IMR-90 (cell line): ENCODE data around the gene FBXL7. TPM values are rescaled to one million over a fixed set of nuclear protein-coding genes. Genes with fewer than 3 reads are reported as not detected.

Experiments used
- ATAC-seq: fragments of 200-7000 bp; cut with Tn5 transposase; 2 replicates; pipeline ENCODE4 v1.9.1; 2020; ENCODE audit warnings: low read depth, mild to moderate bottlenecking, moderate library complexity
- BruUV-seq: library from RNA; stranded (reverse); fragments of 400-500 nt; replicated peaks from 2 replicates; lab custom pipeline; 2021; lab: Mats Ljungman, UMichigan
- CTCF ChIA-PET: fragments of 300-600 bp; formaldehyde crosslinking; extraction: SDS; loops from one replicate; lab custom pipeline; 2021; ENCODE audit warnings: antibody characterized with exemption; lab: Yijun Ruan, JAX
- POLR2A ChIA-PET: fragments of 300-600 bp; sonication (Branson Sonifier 250); formaldehyde crosslinking; loops from one replicate; lab custom pipeline; 2022; ENCODE audit warnings: antibody characterized with exemption; ENCODE audit not compliant: unreplicated experiment; lab: Charles Lee
- DNase-seq: peaks from one replicate; pipeline ENCODE4 v3.0.0; 2013
- H2AFZ ChIP-seq: replicated peaks from 2 replicates; pipeline ENCODE3; 2013; ENCODE audit warnings: low read length, mild to moderate bottlenecking; ENCODE audit not compliant: poor library complexity
- H2AK5ac ChIP-seq: 2 replicates; pipeline ENCODE4 v1.6.1; 2013; ENCODE audit warnings: low read depth, low read length, inconsistent platforms
- H2AK9ac ChIP-seq: replicated peaks from 2 replicates; pipeline ENCODE3; 2013; ENCODE audit warnings: mild to moderate bottlenecking, low read depth, low read length, moderate library complexity; ENCODE audit not compliant: poor library complexity
- H2BK120ac ChIP-seq: 2 replicates; pipeline ENCODE4 v1.6.1; 2013; ENCODE audit warnings: low read depth, low read length, inconsistent platforms
- H2BK15ac ChIP-seq: 3 replicates; pipeline ENCODE4 v1.6.1; 2013; ENCODE audit warnings: low read depth, low read length, inconsistent platforms
- H2BK20ac ChIP-seq: 2 replicates; pipeline ENCODE4 v1.6.1; 2013; ENCODE audit warnings: low read depth, mild to moderate bottlenecking, inconsistent platforms, low read length, moderate library complexity
- H2BK5ac ChIP-seq: 2 replicates; pipeline ENCODE4 v1.6.1; 2013; ENCODE audit warnings: mild to moderate bottlenecking, low read depth, low read length, inconsistent platforms; ENCODE audit not compliant: poor library complexity, severe bottlenecking
- H3K14ac ChIP-seq: replicated peaks from 2 replicates; pipeline ENCODE4 v1.6.1; 2013; ENCODE audit warnings: low read depth, low read length, inconsistent platforms
- H3K18ac ChIP-seq: 2 replicates; pipeline ENCODE4 v1.6.1; 2013; ENCODE audit warnings: low read depth, low read length, control low read depth
- H3K23ac ChIP-seq: 2 replicates; pipeline ENCODE4 v1.6.1; 2013; ENCODE audit warnings: low read depth, low read length, inconsistent platforms
- H3K27ac ChIP-seq: 2 replicates; pipeline ENCODE4 v1.5.1; 2013; ENCODE audit warnings: mild to moderate bottlenecking, control low read depth, low read length; ENCODE audit not compliant: insufficient read depth
- H3K27me3 ChIP-seq: 2 replicates; pipeline ENCODE4 v1.6.1; 2013; ENCODE audit warnings: low read length; ENCODE audit not compliant: control insufficient read depth, insufficient read depth
- H3K36me3 ChIP-seq: 2 replicates; pipeline ENCODE4 v1.6.1; 2013; ENCODE audit warnings: low read length, mixed read lengths; ENCODE audit not compliant: control insufficient read depth, insufficient read depth
- H3K4ac ChIP-seq: 2 replicates; pipeline ENCODE4 v1.6.1; 2013; ENCODE audit warnings: low read depth, low read length, inconsistent platforms
- H3K4me1 ChIP-seq: 2 replicates; pipeline ENCODE4 v1.6.1; 2013; ENCODE audit warnings: low read length, mixed read lengths; ENCODE audit not compliant: control insufficient read depth, insufficient read depth
- H3K4me2 ChIP-seq: 2 replicates; pipeline ENCODE4 v1.6.1; 2013; ENCODE audit warnings: low read depth, mild to moderate bottlenecking, control low read depth, low read length, moderate library complexity
- H3K4me3 ChIP-seq: 2 replicates; pipeline ENCODE4 v1.5.1; 2013; ENCODE audit warnings: low read depth, mild to moderate bottlenecking, control low read depth, low read length, moderate library complexity; ENCODE audit not compliant: insufficient read depth
- H3K56ac ChIP-seq: 2 replicates; pipeline ENCODE4 v1.6.1; 2013; ENCODE audit warnings: low read length, inconsistent platforms; ENCODE audit not compliant: insufficient read depth; ENCODE audit errors: extremely low read depth
- H3K79me1 ChIP-seq, 2 experiments: 2 replicates each; pipeline ENCODE4 v1.6.1; 2013; ENCODE audit warnings: low read length in 2 of 2, inconsistent platforms in 1 of 2, low read depth in 1 of 2
- H3K9ac ChIP-seq: 2 replicates; pipeline ENCODE4 v1.6.1; 2013; ENCODE audit warnings: low read depth, low read length, control low read depth
- H3K9me1 ChIP-seq: 2 replicates; pipeline ENCODE4 v1.6.1; 2013; ENCODE audit warnings: low read length, inconsistent platforms; ENCODE audit not compliant: insufficient read depth
- H3K9me3 ChIP-seq: 2 replicates; pipeline ENCODE4 v1.6.1; 2013; ENCODE audit warnings: low read length; ENCODE audit not compliant: control insufficient read depth, insufficient read depth
- H4K20me1 ChIP-seq: 2 replicates; pipeline ENCODE4 v1.6.1; 2013; ENCODE audit warnings: low read length, inconsistent platforms; ENCODE audit not compliant: insufficient read depth
- H4K5ac ChIP-seq: 2 replicates; pipeline ENCODE4 v1.6.1; 2013; ENCODE audit warnings: mild to moderate bottlenecking, low read depth, low read length, control low read depth
- H4K8ac ChIP-seq, 2 experiments: 2 replicates each; pipeline ENCODE4 v1.6.1; 2013; ENCODE audit warnings: low read depth in 2 of 2, low read length in 2 of 2, control low read depth in 1 of 2, inconsistent platforms in 1 of 2
- H4K91ac ChIP-seq: 2 replicates; pipeline ENCODE4 v1.6.1; 2013; ENCODE audit warnings: low read depth, low read length, inconsistent platforms; ENCODE audit not compliant: insufficient read depth
- CEBPB ChIP-seq: IDR thresholded peaks from 2 replicates; pipeline ENCODE4 v1.6.1; 2012; ENCODE audit warnings: low read depth, low read length, improper control_type of control experiment
- RCOR1 ChIP-seq: IDR thresholded peaks from 2 replicates; pipeline ENCODE4 v1.6.1; 2012; ENCODE audit warnings: mild to moderate bottlenecking, low read length, improper control_type of control experiment; ENCODE audit not compliant: insufficient replicate concordance
- dilution Hi-C: fragments of 300-500 bp; cut with HindIII; formaldehyde crosslinking; loops from one replicate; pipeline ENCODE4 v1.14.3; 2018; ENCODE audit warnings: low sequenced_read_pairs; ENCODE audit not compliant: unreplicated experiment
- in situ Hi-C: fragments of 300-500 bp; cut with MboI; formaldehyde crosslinking; loops from 3 replicates; pipeline ENCODE4 v1.14.3; 2019; ENCODE audit warnings: low sequenced_read_pairs, inconsistent platforms, mixed read lengths
- intact Hi-C: fragments of 100-400 bp; cut with micrococcal nuclease; formaldehyde crosslinking; loops from 2 replicates; pipeline ENCODE4 v1.10.0; 2022
- polyA plus RNA-seq, 3 experiments: library from polyadenylated mRNA; depleted of rRNA; stranded (reverse); fragments of >200 nt; gene quantifications; 2 replicates each; pipeline ENCODE4 v1.2.3, GENCODE V29; 2012; ENCODE audit warnings: low replicate concordance in 1 of 3
- total RNA-seq: library from RNA; depleted of rRNA; stranded (reverse); fragments of >200 nt; gene quantifications from 2 replicates; pipeline ENCODE4 v1.2.3, GENCODE V29; 2012

FBXL7 gene
- total and polyA plus RNA-seq, 2 of the 4 experiments (the other 2 are of a cell fraction), result 4.1 to 10.2 TPM

- TF ChIP-seq CEBPB, result no peak
Observed at GRCh38 chr5:15585841-15586591, 86.0 kb downstream of the FBXL7 start (continued).

GRCh38 chr5:15587916-15588315 lies 87.9 kb downstream of the FBXL7 start:
- Histone ChIP-seq H2AFZ (no peak overlapping the region), H2BK15ac (no peak overlapping the region), H2AK9ac (no peak overlapping the region), H4K5ac (no peak overlapping the region), H3K23ac (no peak overlapping the region), H3K4me1 (0 out of 2 replicates have a peak, but pooled peaks cover 2% of the 10 kb centered on the region), H2AK5ac (no peak overlapping the region), H2BK5ac (no peak overlapping the region), H3K4me3 (no peak overlapping the region), H3K4me2 (no peak overlapping the region), H2BK20ac (no peak overlapping the region), H3K4ac (no peak overlapping the region), H3K9me3 (peaks cover 4% of the 10 kb centered on the region), H3K27ac (no peak overlapping the region), H3K9ac (no peak overlapping the region), H3K36me3 (no peaks in the 10 kb centered on the region), H2BK120ac (no peak overlapping the region), H4K20me1 (peaks cover 3% of the 10 kb centered on the region; the same call in 1 of the 2 replicates), H3K27me3 (no peaks in the 10 kb centered on the region), H3K18ac (no peak overlapping the region), H3K14ac (no peak overlapping the region), H4K91ac (no peak overlapping the region), H4K8ac (no peak overlapping the region), H3K79me1 (peaks cover 8 to 13% of the 10 kb centered on the region in 2 experiments), H3K9me1 (peaks cover 4% of the 10 kb centered on the region; the same call in 1 of the 2 replicates), H3K56ac (no peak overlapping the region)
- BruUV-seq, result no TSS peak
- POLR2A ChIA-PET, result no interaction called here
- no peak for TF ChIP-seq RCOR1
- ATAC-seq, result no peak
- in situ Hi-C loops, result no loop called here
- intact Hi-C loops, result no loop called here
- CTCF ChIA-PET, result interaction anchor here (0.6 kb wide), 2 partner anchors 13 to 15 kb away, joined by 3 read pairs; no protein-coding TSS in a partner anchor
- dilution Hi-C loops, result no loop called here
- no peak for DNase-seq
